Gastrocnemius medialis (tissue), 4 donors: ENCODE results near the gene OR8B4.

Experiments used
- CTCF ChIP-seq, 5 experiments: fragments of 450-650 bp in 3 of 5; fragments of 200-600 bp in 2 of 5; sonication (generic) in 2 of 5; IDR thresholded peaks in 4 of 5; conservative IDR thresholded peaks in 1 of 5; 1 replicate in 4 of 5; 2 replicates in 1 of 5; pipeline ENCODE4 v1.5.1; 2016 to 2019; ENCODE audit warnings: antibody characterized with exemption in 5 of 5, mild to moderate bottlenecking in 3 of 5, moderate library complexity in 3 of 5
- POLR2A ChIP-seq, 2 donors: fragments of 450-650 bp; IDR thresholded peaks; one replicate each; pipeline ENCODE4 v1.6.1; 2017; ENCODE audit warnings: antibody characterized with exemption in 2 of 2, mild to moderate bottlenecking in 2 of 2, moderate library complexity in 2 of 2

- TF ChIP-seq POLR2A (IDR thresholded peaks at IDR 0.05) (no peak), CTCF (IDR thresholded peaks at IDR 0.05 in 4 of 5, conservative IDR thresholded peaks at IDR 0.05 in 1 of 5) (no peak)
Observed at GRCh38 chr11:124398924-124399323, 25.7 kb downstream of the OR8B4 start, which contains the start of gene OR8B3.
